Keratinocyte (primary cell): ENCODE measurements around the gene ADD2. TPM values are rescaled to one million over a fixed set of nuclear protein-coding genes. Genes with fewer than 3 reads are reported as not detected.

ENCODE experiments used
- DNase-seq: peaks from one replicate; pipeline ENCODE4 v3.0.0-alpha.2; 2011; ENCODE audit warnings: low read depth, missing footprints, low spot score
- FAIRE-seq: peaks from 2 replicates; lab custom pipeline; 2011; peaks lifted over from hg19 to GRCh38; lab: Jason Lieb, UNC
- H2AFZ ChIP-seq: 2 replicates; pipeline ENCODE4 v1.6.0; 2012; ENCODE audit warnings: low read length, control low read depth, inconsistent platforms; ENCODE audit not compliant: control insufficient read depth
- H3K27ac ChIP-seq: 2 replicates; pipeline ENCODE4 v1.5.1; 2011; ENCODE audit warnings: low read length; ENCODE audit not compliant: control insufficient read depth, insufficient read depth
- H3K27me3 ChIP-seq: 3 replicates; pipeline ENCODE4 v1.6.0; 2011; ENCODE audit warnings: low read length; ENCODE audit not compliant: control insufficient read depth, insufficient read depth; ENCODE audit errors: extremely low read depth
- H3K36me3 ChIP-seq, 2 experiments: 2 replicates in 1 of 2; 3 replicates in 1 of 2; pipeline ENCODE4 v1.5.1; 2011; ENCODE audit warnings: low read length in 2 of 2, mild to moderate bottlenecking in 1 of 2; ENCODE audit not compliant: control insufficient read depth in 2 of 2, insufficient read depth in 2 of 2; ENCODE audit errors: extremely low read depth in 1 of 2
- H3K4me1 ChIP-seq: 3 replicates; pipeline ENCODE4 v1.5.1; 2011; ENCODE audit warnings: low read length; ENCODE audit not compliant: control insufficient read depth, insufficient read depth; ENCODE audit errors: extremely low read depth
- H3K4me2 ChIP-seq: 3 replicates; pipeline ENCODE4 v1.6.0; 2011; ENCODE audit warnings: low read depth, low read length; ENCODE audit not compliant: control insufficient read depth, insufficient read depth; ENCODE audit errors: extremely low read depth
- H3K4me3 ChIP-seq, 3 experiments: fragments of 200-600 bp in 1 of 3; sonication (generic) in 1 of 3; 2 replicates in 2 of 3; 3 replicates in 1 of 3; pipeline ENCODE4 v1.5.1; 2011 to 2016; ENCODE audit warnings: low read length in 3 of 3, mild to moderate bottlenecking in 3 of 3, control low read depth in 2 of 3, inconsistent platforms in 1 of 3, low read depth in 1 of 3, mixed read lengths in 1 of 3, mixed run types in 1 of 3, moderate library complexity in 1 of 3; ENCODE audit not compliant: control insufficient read depth in 2 of 3, insufficient read depth in 2 of 3; ENCODE audit errors: extremely low read depth in 1 of 3
- H3K79me2 ChIP-seq: 2 replicates; pipeline ENCODE4 v1.6.0; 2012; ENCODE audit warnings: low read length; ENCODE audit not compliant: control insufficient read depth, insufficient read depth
- H3K9ac ChIP-seq: 3 replicates; pipeline ENCODE4 v1.6.0; 2011; ENCODE audit warnings: low read length; ENCODE audit not compliant: control insufficient read depth, insufficient read depth; ENCODE audit errors: extremely low read depth
- H3K9me1 ChIP-seq: 3 replicates; pipeline ENCODE4 v1.6.0; 2011; ENCODE audit warnings: low read length; ENCODE audit not compliant: control insufficient read depth, insufficient read depth; ENCODE audit errors: extremely low read depth
- H3K9me3 ChIP-seq: 2 replicates; pipeline ENCODE4 v1.5.1; 2012; ENCODE audit warnings: low read depth, low read length; ENCODE audit not compliant: control insufficient read depth
- H4K20me1 ChIP-seq: 3 replicates; pipeline ENCODE4 v1.6.0; 2011; ENCODE audit warnings: low read length; ENCODE audit not compliant: control insufficient read depth, insufficient read depth; ENCODE audit errors: extremely low read depth
- EZH2 ChIP-seq: IDR thresholded peaks from one replicate; pipeline ENCODE4 v1.6.1; 2012; ENCODE audit warnings: inconsistent platforms, mild to moderate bottlenecking, low read length, moderate library complexity
- dilution Hi-C: fragments of 300-500 bp; cut with MboI; formaldehyde crosslinking; loops from one replicate; pipeline ENCODE4 v1.7.0; 2020; ENCODE audit warnings: low sequenced_read_pairs; ENCODE audit not compliant: extremely low pct_ligation_motif_present
- polyA plus RNA-seq, 5 experiments: library from polyadenylated mRNA; depleted of rRNA in 3 of 5; stranded (reverse) in 3 of 5; stranded (forward) in 1 of 5; unstranded in 1 of 5; fragments of >200 nt; gene quantifications; 1 replicate in 1 of 5; 2 replicates in 3 of 5; 3 replicates in 1 of 5; pipeline versions ENCODE4 v1.2.1 to v1.2.3, GENCODE V29; 2011 to 2012; ENCODE audit warnings: missing spikeins in 2 of 5, low read depth in 1 of 5, low replicate concordance in 1 of 5
- TF ChIP-seq, protein P1 (sequence below), 3 experiments: IDR thresholded peaks in 1 of 3; conservative IDR thresholded peaks in 1 of 3; optimal IDR thresholded peaks in 1 of 3; 2 replicates in 2 of 3; 3 replicates in 1 of 3; pipeline versions ENCODE3 to v1.5.1; 2011; ENCODE audit warnings: low read length in 3 of 3, mild to moderate bottlenecking in 3 of 3, moderate library complexity in 2 of 3, control low read depth in 1 of 3, inconsistent platforms in 1 of 3; ENCODE audit not compliant: insufficient read depth in 2 of 3; ENCODE audit errors: extremely low read depth in 1 of 3

Gene ADD2
- polyA plus RNA-seq, 1 donor (not counting 4 experiments of a cell fraction or from before 2014, with no cell fraction given): 0.05 TPM

DNA sequence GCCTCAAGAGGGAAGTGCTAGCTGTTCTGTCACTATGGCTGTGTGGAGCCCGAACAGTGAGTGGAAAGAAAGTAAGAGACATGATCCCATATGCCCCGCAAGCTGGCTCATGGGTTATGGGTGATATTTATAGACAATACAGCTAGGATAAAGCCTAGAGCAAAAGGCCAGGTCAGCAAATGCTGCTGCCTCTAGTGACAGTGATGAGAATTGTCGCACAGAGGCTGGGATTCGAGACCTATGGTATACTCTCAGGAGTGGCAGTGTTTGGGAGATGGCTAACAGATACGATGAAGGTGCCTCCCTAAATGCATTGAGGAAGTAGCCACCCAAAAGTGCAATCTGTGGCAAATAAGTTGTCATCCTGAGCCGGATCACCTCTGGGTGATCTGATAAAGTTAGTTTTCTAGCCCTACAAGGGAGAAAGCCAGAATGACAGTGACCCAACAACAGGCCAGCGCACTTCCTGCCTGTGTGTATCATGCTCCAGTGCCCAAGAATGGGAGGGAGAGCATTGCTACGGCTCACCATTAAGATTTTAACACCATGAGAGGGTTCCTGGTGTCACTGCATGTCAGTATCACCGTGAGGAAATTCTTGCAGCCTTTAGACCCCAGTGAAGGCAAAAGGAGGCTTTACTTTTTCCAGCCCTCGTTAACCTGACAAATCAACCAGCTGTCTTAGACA is 122.1 kb downstream of the ADD2 start:
- no peaks in the 10 kb centered on the region for H3K27me3 ChIP-seq
- DNase-seq (no peak), FAIRE-seq (peak; percentile 17)
- TF ChIP-seq, protein P1, sequence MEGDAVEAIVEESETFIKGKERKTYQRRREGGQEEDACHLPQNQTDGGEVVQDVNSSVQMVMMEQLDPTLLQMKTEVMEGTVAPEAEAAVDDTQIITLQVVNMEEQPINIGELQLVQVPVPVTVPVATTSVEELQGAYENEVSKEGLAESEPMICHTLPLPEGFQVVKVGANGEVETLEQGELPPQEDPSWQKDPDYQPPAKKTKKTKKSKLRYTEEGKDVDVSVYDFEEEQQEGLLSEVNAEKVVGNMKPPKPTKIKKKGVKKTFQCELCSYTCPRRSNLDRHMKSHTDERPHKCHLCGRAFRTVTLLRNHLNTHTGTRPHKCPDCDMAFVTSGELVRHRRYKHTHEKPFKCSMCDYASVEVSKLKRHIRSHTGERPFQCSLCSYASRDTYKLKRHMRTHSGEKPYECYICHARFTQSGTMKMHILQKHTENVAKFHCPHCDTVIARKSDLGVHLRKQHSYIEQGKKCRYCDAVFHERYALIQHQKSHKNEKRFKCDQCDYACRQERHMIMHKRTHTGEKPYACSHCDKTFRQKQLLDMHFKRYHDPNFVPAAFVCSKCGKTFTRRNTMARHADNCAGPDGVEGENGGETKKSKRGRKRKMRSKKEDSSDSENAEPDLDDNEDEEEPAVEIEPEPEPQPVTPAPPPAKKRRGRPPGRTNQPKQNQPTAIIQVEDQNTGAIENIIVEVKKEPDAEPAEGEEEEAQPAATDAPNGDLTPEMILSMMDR (optimal IDR thresholded peaks at IDR 0.05 in 1 of 3, IDR thresholded peaks at IDR 0.05 in 1 of 3, conservative IDR thresholded peaks at IDR 0.05 in 1 of 3; ENCODE audit: extremely low read depth in 1 of 3, insufficient read depth in 2 of 3, low read length in 3 of 3): peak; percentile 22 to 45 (median 39)
- no peak for TF ChIP-seq EZH2
- no peak overlapping the region for H3K4me2 ChIP-seq
- H2AFZ ChIP-seq: no peak overlapping the region
- H3K36me3 ChIP-seq: no peaks in the 10 kb centered on the region
- H3K4me1 ChIP-seq: peaks cover 3% of the 10 kb centered on the region
- H3K4me3 ChIP-seq: no peak overlapping the region
- H3K9ac ChIP-seq: no peak overlapping the region
- no peaks in the 10 kb centered on the region for H3K9me3 ChIP-seq
- H3K27ac ChIP-seq: no peak overlapping the region
- H3K9me1 ChIP-seq: no peaks in the 10 kb centered on the region
- dilution Hi-C loops: loop anchor here (25.0 kb wide), 2 partner anchors 184 to 334 kb away; partner anchors contain the start of gene FAM136A
- H3K79me2 ChIP-seq: no peaks in the 10 kb centered on the region
- no peaks in the 10 kb centered on the region for H4K20me1 ChIP-seq

DNA sequence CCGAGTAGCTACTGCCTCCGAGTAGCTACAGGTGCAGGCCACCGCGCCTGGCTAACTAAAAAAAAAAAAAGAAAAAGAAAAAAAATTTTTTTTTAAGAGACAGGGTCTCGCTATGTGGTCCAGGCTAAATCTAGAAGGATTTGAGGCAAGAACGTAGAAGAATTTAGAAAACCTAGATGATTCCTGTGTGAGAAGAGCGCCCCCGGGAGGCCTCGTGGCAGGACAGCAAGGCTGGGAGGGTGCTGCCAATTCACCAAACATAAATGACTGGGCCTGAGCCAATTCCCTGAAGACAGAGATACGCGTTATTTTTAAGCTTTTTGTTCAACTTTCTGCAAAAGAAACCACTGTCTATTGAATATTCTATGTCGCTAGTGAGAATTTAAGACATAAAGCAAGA is 124.3 kb downstream of the ADD2 start:
- H4K20me1 ChIP-seq: no peaks in the 10 kb centered on the region
- DNase-seq (no peak), FAIRE-seq (peak; percentile 41)
- no peaks in the 10 kb centered on the region for H3K9me1 ChIP-seq
- no peaks in the 10 kb centered on the region for H3K27me3 ChIP-seq
- dilution Hi-C loops: loop anchor here (25.0 kb wide), 2 partner anchors 181 to 331 kb away; partner anchors contain the start of gene FAM136A
- H2AFZ ChIP-seq: no peak overlapping the region
- H3K27ac ChIP-seq: no peak overlapping the region
- H3K36me3 ChIP-seq: no peaks in the 10 kb centered on the region
- no peaks in the 10 kb centered on the region for H3K79me2 ChIP-seq
- H3K4me1 ChIP-seq: peaks cover 3% of the 10 kb centered on the region
- H3K9ac ChIP-seq: no peak overlapping the region
- H3K4me3 ChIP-seq: no peak overlapping the region
- H3K4me2 ChIP-seq: no peak overlapping the region
- H3K9me3 ChIP-seq: no peaks in the 10 kb centered on the region
- TF ChIP-seq, protein P1 (optimal IDR thresholded peaks at IDR 0.05 in 1 of 3, IDR thresholded peaks at IDR 0.05 in 1 of 3, conservative IDR thresholded peaks at IDR 0.05 in 1 of 3; ENCODE audit: extremely low read depth in 1 of 3, insufficient read depth in 2 of 3, low read length in 3 of 3): peak; percentile 67 to 74 (median 73)
- TF ChIP-seq EZH2: no peak
